AG04449 (cell line): ENCODE measurements around the gene CDK6.

Source experiments
- CTCF ChIA-PET: fragments of 350-600 bp; formaldehyde crosslinking; extraction: SDS; loops from one replicate; lab custom pipeline; 2021; ENCODE audit warnings: antibody characterized with exemption; lab: Yijun Ruan, JAX
- POLR2A ChIA-PET: fragments of 400-600, 350-600 bp; formaldehyde crosslinking; extraction: SDS; loops from one replicate; lab custom pipeline; 2020; ENCODE audit warnings: antibody characterized with exemption, inconsistent platforms; lab: Yijun Ruan, JAX
- DNase-seq: peaks from one replicate; pipeline ENCODE4 v3.0.0-alpha.2; 2010; ENCODE audit warnings: low read depth, low spot score
- H3K4me3 ChIP-seq: 2 replicates; pipeline ENCODE4 v1.5.1; 2011; ENCODE audit warnings: low read depth, mild to moderate bottlenecking, control low read depth, low read length
- TF ChIP-seq, protein P1 (sequence below): IDR thresholded peaks from one replicate; pipeline ENCODE4 v1.5.1; 2011; ENCODE audit warnings: mild to moderate bottlenecking, moderate library complexity, low read length, control low read depth, inconsistent platforms; ENCODE audit not compliant: insufficient read depth; ENCODE audit errors: missing control alignments

The CDK6 gene

DNA sequence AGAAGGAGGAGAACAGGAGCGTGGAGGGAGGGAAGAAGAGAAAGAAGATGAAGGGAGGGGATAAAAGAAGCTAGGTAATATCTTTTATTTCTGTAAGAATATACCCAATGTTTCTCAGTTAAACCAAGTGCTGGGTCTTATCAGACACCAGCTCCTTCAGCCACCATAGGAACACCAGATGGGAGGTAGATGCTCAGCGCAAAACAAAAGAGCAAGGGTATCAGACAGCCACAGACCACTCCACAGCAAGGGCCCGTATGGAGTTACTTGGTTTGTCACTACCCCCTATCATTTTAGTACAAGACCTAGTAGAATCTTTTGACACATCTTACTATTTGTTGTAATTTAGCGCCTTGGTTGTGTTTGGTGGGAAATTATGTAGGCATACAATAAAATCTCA is 180.3 kb downstream of the CDK6 start:
- TF ChIP-seq, protein P1, sequence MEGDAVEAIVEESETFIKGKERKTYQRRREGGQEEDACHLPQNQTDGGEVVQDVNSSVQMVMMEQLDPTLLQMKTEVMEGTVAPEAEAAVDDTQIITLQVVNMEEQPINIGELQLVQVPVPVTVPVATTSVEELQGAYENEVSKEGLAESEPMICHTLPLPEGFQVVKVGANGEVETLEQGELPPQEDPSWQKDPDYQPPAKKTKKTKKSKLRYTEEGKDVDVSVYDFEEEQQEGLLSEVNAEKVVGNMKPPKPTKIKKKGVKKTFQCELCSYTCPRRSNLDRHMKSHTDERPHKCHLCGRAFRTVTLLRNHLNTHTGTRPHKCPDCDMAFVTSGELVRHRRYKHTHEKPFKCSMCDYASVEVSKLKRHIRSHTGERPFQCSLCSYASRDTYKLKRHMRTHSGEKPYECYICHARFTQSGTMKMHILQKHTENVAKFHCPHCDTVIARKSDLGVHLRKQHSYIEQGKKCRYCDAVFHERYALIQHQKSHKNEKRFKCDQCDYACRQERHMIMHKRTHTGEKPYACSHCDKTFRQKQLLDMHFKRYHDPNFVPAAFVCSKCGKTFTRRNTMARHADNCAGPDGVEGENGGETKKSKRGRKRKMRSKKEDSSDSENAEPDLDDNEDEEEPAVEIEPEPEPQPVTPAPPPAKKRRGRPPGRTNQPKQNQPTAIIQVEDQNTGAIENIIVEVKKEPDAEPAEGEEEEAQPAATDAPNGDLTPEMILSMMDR = no peak
- no peak for DNase-seq
- CTCF ChIA-PET = interaction anchor here (1.3 kb wide), 1 partner anchor 11 kb away, joined by 4 read pairs; no protein-coding TSS in a partner anchor
- no peak overlapping the region for H3K4me3 ChIP-seq
- POLR2A ChIA-PET = no interaction called here

DNA sequence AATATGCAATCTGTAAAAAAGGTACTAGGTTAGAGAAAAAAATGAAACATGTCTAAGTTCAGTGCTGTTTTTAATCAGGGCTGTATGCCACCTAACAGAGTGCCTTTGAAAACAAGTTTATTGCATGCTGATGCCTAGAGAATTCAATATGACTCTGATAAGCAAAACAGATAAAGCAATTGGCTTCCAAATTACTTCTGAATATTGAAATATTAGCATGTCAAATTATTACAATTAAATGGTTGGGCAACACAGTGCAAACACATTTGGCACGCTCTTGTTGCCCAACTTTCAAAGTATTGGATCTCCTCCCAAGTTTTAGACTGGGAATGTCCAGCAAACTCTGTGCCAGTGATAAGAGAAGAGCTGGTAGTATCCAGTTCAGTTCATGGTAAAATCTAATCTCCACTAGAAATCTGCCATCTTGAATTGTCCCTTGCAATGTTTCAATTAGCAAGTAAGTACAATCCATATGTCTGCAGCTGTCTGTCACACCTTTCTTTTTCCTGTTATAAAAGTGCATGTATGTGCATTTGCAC is 181.0 kb downstream of the CDK6 start:
- no peak overlapping the region for H3K4me3 ChIP-seq
- DNase-seq = no peak
- TF ChIP-seq, protein P1 = no peak
- ChIA-PET POLR2A (interaction anchor here (0.6 kb wide), 1 partner anchor 98 kb away, joined by 3 read pairs; no protein-coding TSS in a partner anchor), CTCF (interaction anchor here (1.2 kb wide), 1 partner anchor 11 kb away, joined by 3 read pairs; no protein-coding TSS in a partner anchor)

DNA sequence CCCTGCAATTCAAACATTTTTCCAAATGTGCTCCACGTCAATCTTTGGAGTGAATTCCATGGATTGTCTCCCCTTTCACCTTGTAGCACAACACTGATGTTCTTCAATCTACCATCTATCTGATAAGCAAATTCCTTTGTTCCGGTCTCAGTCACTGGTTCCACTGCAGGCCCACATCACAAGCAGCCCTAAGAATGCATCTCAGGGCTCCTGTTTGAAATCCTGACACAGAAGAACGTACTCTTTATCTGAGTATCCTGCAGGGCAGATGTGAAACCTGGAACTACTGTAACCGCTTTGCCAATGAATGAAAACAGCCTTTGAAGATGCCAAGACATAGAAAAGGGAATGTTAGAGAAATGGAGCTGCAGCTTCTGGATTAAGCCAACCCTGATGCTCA is 183.2 kb downstream of the CDK6 start:
- ChIA-PET CTCF (no interaction called here), POLR2A (no interaction called here)
- TF ChIP-seq, protein P1 = no peak
- DNase-seq = no peak
- H3K4me3 ChIP-seq = no peak overlapping the region

DNA sequence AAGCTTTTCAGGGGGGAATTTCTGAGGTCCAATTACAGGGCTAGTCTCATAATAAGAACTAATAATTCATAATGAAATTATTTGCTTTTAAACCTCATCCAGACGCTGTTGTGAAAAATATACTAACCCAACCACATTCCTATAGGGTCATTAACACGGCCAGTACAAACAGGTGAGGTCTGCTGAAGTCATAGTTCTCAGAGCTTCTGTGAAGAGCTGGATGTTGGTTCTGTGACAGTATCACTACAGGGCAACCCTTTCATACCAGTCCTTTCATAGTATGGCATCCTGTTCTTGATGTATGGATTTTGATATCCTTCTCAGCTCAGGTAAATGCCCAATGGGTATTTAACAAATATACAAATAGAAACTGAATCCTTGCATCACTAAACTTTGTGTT is 183.8 kb downstream of the CDK6 start:
- TF ChIP-seq, protein P1 = no peak
- no peak overlapping the region for H3K4me3 ChIP-seq
- ChIA-PET POLR2A (no interaction called here), CTCF (interaction anchor here (1.3 kb wide), 1 partner anchor 31 kb away, joined by 5 read pairs; no protein-coding TSS in a partner anchor)
- DNase-seq = no peak

DNA sequence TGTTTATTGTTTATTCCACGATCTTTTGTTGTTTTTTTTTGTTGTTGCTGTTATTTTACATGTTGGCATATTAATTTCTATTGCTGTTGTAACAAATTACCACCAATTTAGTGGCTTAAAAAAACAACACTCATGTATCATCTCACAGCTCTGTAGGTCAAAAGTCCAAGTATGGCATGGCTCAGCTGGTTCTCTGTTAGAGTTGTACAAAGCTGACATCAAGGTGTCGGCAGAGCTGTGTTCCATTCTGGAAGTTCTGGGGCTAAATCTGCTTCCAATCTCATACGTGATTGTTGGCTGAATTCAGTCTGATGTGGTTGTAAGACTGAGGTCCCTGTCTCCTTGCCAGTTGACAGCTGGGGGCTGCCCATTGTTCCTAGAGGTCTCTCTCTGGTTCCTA is 186.0 kb downstream of the CDK6 start:
- TF ChIP-seq, protein P1 = no peak
- POLR2A ChIA-PET = no interaction called here

DNA sequence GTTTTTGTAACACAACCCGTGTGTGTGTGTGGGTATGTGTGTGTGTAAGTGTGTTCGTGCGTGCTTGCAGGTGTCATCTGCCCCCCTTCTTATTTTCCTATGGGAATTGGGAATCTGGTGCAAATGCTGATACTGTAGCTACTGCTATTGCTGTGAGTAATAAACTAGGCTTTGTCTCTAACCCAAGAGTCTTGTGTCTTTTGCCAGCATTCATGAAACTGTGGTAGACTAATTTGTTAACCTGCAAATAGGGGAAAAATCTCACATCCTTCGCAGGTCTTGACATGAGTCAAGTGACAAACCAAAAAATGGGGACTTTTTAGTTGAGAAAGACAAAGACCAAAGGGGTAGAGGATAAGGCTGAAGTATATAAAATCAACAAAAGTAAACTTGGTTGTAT is 188.3 kb downstream of the CDK6 start:
- ChIA-PET CTCF (no interaction called here), POLR2A (no interaction called here)
- no peak for DNase-seq

More for the DNA sequence above, 186.0 kb downstream of the CDK6 start:
- H3K4me3 ChIP-seq = no peak overlapping the region
- CTCF ChIA-PET = interaction anchor here (1.0 kb wide), 1 partner anchor 15 kb away, joined by 3 read pairs; no protein-coding TSS in a partner anchor
- DNase-seq = no peak

More for the DNA sequence above, 188.3 kb downstream of the CDK6 start:
- TF ChIP-seq, protein P1 = no peak
- no peak overlapping the region for H3K4me3 ChIP-seq
